Gastrocnemius medialis (tissue), 4 donors: ENCODE measurements around the gene KIAA2012. TPM values are rescaled to one million over a fixed set of nuclear protein-coding genes. Genes with fewer than 3 reads are reported as not detected.

Experiments
- ATAC-seq, 2 donors: fragments of 150-250 bp; one replicate each; pipeline ENCODE4 v1.9.1; 2016
- DNase-seq, 2 donors: peaks; one replicate each; pipeline ENCODE4 v3.0.0-alpha.2; 2019
- H3K27ac ChIP-seq, 4 donors: fragments of 200-600 bp; sonication (generic); 1 replicate in 1 of 4; 2 replicates in 3 of 4; pipeline ENCODE4 v1.5.1; 2016 to 2018; ENCODE audit warnings: mild to moderate bottlenecking in 2 of 4, moderate library complexity in 1 of 4
- H3K27me3 ChIP-seq, 3 donors: fragments of 200-600 bp; sonication (generic) in 2 of 3; 1 replicate in 1 of 3; 2 replicates in 2 of 3; pipeline versions ENCODE4 v1.5.1 to v1.6.0; 2016 to 2019; ENCODE audit warnings: mild to moderate bottlenecking in 1 of 3, moderate library complexity in 1 of 3
- H3K36me3 ChIP-seq, 2 donors: fragments of 200-600 bp; sonication (generic) in 1 of 2; one replicate each; pipeline ENCODE4 v1.5.1; 2017 to 2018
- H3K4me1 ChIP-seq, 2 donors: fragments of 200-600 bp; sonication (generic) in 1 of 2; one replicate each; pipeline ENCODE4 v1.5.1; 2016 to 2017; ENCODE audit warnings: mild to moderate bottlenecking in 2 of 2
- H3K4me3 ChIP-seq, 4 donors: fragments of 200-600 bp; sonication (generic) in 3 of 4; 1 replicate in 1 of 4; 2 replicates in 3 of 4; pipeline ENCODE4 v1.5.1; 2016 to 2019; ENCODE audit warnings: mild to moderate bottlenecking in 2 of 4
- H3K9me3 ChIP-seq, 3 donors: fragments of 200-600 bp; sonication (generic) in 2 of 3; 1 replicate in 1 of 3; 2 replicates in 2 of 3; pipeline ENCODE4 v1.5.1; 2016 to 2019
- CTCF ChIP-seq, 5 experiments: fragments of 450-650 bp in 3 of 5; fragments of 200-600 bp in 2 of 5; sonication (generic) in 2 of 5; IDR thresholded peaks in 4 of 5; conservative IDR thresholded peaks in 1 of 5; 1 replicate in 4 of 5; 2 replicates in 1 of 5; pipeline ENCODE4 v1.5.1; 2016 to 2019; ENCODE audit warnings: antibody characterized with exemption in 5 of 5, mild to moderate bottlenecking in 3 of 5, moderate library complexity in 3 of 5
- POLR2A ChIP-seq, 2 donors: fragments of 450-650 bp; IDR thresholded peaks; one replicate each; pipeline ENCODE4 v1.6.1; 2017; ENCODE audit warnings: antibody characterized with exemption in 2 of 2, mild to moderate bottlenecking in 2 of 2, moderate library complexity in 2 of 2
- in situ Hi-C, 4 donors: fragments of 200-750 bp; cut with MboI; loops; one replicate each; pipeline versions ENCODE4 v1.15.0 to v1.8.0; 2017; ENCODE audit warnings: low sequenced_read_pairs in 4 of 4
- intact Hi-C: fragments of 100-400 bp; cut with DNase I; formaldehyde crosslinking; loops from one replicate; pipeline ENCODE4 v1.15.1; 2023; ENCODE audit warnings: low total_unique reads
- total RNA-seq, 4 donors: library from RNA; depleted of rRNA; stranded (reverse); fragments of >200 nt; gene quantifications; one replicate each; pipeline versions ENCODE4 v1.1.0 to v1.2.3, GENCODE V29; 2016

KIAA2012 gene
- total RNA-seq, 4 donors from 2014 or later = not detected

- intact Hi-C loops = no loop called here
- Histone ChIP-seq H3K27me3 (no peaks in the 10 kb centered on the region), H3K9me3 (no peaks in the 10 kb centered on the region), H3K27ac (no peak overlapping the region), H3K36me3 (no peaks in the 10 kb centered on the region), H3K4me1 (peaks cover 8 to 11% of the 10 kb centered on the region in 2 donors), H3K4me3 (no peak overlapping the region)
- ATAC-seq = no peak
- TF ChIP-seq CTCF (IDR thresholded peaks at IDR 0.05 in 4 of 5, conservative IDR thresholded peaks at IDR 0.05 in 1 of 5) = no peak
- no peak for TF ChIP-seq POLR2A (IDR thresholded peaks at IDR 0.05)
- in situ Hi-C loops = no loop called here
- DNase-seq = no peak
Measured at GRCh38 chr2:202118168-202118567, 45.1 kb downstream of the KIAA2012 start.

- Histone ChIP-seq H3K27ac (no peak overlapping the region), H3K27me3 (no peaks in the 10 kb centered on the region), H3K9me3 (no peaks in the 10 kb centered on the region), H3K4me1 (peaks cover 3% of the 10 kb centered on the region in 2 donors), H3K36me3 (no peaks in the 10 kb centered on the region), H3K4me3 (no peak overlapping the region)
- no peak for DNase-seq
- no peak for TF ChIP-seq POLR2A (IDR thresholded peaks at IDR 0.05)
- no peak for TF ChIP-seq CTCF (IDR thresholded peaks at IDR 0.05 in 4 of 5, conservative IDR thresholded peaks at IDR 0.05 in 1 of 5)
- ATAC-seq = no peak
- in situ Hi-C loops = no loop called here
- intact Hi-C loops = no loop called here
Measured at GRCh38 chr2:202120828-202121227, 47.8 kb downstream of the KIAA2012 start.

- Histone ChIP-seq H3K4me1 (no peaks in the 10 kb centered on the region), H3K9me3 (no peaks in the 10 kb centered on the region), H3K27me3 (no peaks in the 10 kb centered on the region), H3K4me3 (no peak overlapping the region), H3K27ac (no peak overlapping the region), H3K36me3 (no peaks in the 10 kb centered on the region)
- DNase-seq (no peak), ATAC-seq (no peak)
- intact Hi-C loops = no loop called here
- TF ChIP-seq CTCF (IDR thresholded peaks at IDR 0.05 in 4 of 5, conservative IDR thresholded peaks at IDR 0.05 in 1 of 5) = no peak
- TF ChIP-seq POLR2A (IDR thresholded peaks at IDR 0.05) = no peak
- in situ Hi-C loops = no loop called here
Measured at GRCh38 chr2:202121532-202122162, 48.6 kb downstream of the KIAA2012 start.

- ATAC-seq (no peak), DNase-seq (no peak)
- no peaks in the 10 kb centered on the region for H3K9me3 ChIP-seq
- H3K36me3 ChIP-seq = no peaks in the 10 kb centered on the region
- no peaks in the 10 kb centered on the region for H3K27me3 ChIP-seq
- in situ Hi-C loops = no loop called here
- H3K4me1 ChIP-seq = no peaks in the 10 kb centered on the region
- TF ChIP-seq POLR2A (IDR thresholded peaks at IDR 0.05) = no peak
- TF ChIP-seq CTCF (IDR thresholded peaks at IDR 0.05 in 4 of 5, conservative IDR thresholded peaks at IDR 0.05 in 1 of 5) = no peak
- H3K4me3 ChIP-seq = no peak overlapping the region
- no peak overlapping the region for H3K27ac ChIP-seq
- intact Hi-C loops = no loop called here
Measured at GRCh38 chr2:202122163-202122540, 49.1 kb downstream of the KIAA2012 start.
